DMS53 (cell line): Measurements from ENCODE around the gene TNS1.
A peak's percentile ranks its signal among the peaks of the same experiment; 100 is the strongest.

Source experiments
- DNase-seq: peaks from one replicate; lab custom pipeline; 2025; lab: John Stamatoyannopoulos, UW

The TNS1 gene

GRCh38 chr2:217848351-217848957 lies 154.3 kb downstream of the TNS1 start:
- no peak for DNase-seq

DNA sequence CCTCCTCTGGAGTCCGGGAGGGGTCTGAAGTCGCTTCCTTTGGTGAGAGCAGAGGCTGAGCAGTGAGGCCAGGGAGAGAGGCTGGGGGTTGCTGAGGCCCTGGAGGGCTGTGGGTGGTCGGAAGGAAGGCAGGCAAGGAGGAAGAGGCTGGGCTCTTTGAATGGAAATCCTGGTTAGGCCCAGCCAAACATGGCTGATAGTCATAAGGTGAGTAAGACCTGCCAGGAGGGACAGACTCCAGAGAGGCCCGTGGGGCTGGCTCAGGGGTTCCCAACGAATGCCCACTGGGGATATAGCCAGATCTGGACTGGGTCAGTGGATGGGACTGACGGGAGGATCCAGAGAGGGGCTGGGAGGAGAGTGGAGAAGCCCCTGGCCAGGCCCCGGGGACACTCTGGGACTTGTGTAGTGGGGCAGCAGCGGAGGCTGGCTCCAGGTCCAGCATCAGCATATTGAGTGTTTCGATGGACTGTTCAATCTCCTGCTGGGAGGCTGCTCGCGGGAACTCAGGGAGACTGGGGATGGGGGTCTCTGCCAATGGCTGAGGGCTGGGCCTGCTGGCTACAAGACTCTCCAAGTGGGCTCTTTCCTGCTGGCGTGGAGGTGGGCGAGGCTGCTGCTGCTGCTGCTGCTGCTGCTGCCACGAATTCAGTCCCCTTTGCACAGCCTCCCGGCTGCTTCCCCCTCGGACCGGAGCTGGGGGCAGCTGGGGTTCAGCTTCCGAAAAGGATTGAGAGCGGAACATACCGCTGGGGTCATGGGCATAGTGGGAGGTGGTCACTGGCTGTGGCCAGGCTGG lies 155.0 kb downstream of the TNS1 start:
- no peak for DNase-seq

DNA sequence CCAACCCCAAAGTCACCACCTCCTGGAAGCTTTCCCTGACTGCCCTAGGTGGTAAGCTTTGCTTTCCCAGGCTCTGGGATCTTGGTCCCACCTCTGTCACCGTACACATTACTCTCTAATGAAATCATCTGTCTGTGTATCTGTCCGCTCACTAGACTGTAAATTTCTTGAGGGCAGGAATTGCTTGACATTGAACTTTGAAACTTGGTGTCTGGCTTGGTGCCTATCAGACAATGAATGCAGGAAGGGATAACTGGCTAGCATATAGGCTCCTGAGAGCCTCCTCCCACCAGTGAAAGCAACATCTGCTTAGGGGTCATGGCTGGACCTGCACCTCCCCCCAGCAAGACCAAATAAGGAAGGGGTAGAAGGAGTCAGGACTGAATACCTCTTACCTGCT lies 155.7 kb downstream of the TNS1 start:
- DNase-seq = no peak

- DNase-seq = peak; percentile 25
Observed at GRCh38 chr2:217846321-217846743, 156.5 kb downstream of the TNS1 start.

GRCh38 chr2:217845301-217845700 lies 157.5 kb downstream of the TNS1 start:
- DNase-seq = no peak

DNA sequence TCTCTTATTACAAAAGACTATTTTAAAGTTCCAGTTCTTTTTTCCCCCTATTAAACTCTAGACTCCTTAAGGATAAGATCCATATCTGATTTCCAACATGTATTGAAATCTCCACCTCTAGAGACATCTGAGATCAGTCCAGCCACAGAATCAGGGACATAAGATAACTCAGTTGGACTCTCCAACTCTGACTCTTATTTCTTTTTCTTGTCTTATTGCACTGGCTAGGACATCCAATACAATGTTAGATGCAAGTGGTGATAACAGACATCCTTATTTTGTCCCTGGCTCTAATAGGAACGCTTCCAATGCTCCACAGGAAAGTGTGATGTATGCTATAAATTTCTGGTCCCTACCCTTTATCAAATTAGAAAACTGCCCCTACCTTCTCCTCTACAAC lies 158.1 kb downstream of the TNS1 start:
- no peak for DNase-seq

DNA sequence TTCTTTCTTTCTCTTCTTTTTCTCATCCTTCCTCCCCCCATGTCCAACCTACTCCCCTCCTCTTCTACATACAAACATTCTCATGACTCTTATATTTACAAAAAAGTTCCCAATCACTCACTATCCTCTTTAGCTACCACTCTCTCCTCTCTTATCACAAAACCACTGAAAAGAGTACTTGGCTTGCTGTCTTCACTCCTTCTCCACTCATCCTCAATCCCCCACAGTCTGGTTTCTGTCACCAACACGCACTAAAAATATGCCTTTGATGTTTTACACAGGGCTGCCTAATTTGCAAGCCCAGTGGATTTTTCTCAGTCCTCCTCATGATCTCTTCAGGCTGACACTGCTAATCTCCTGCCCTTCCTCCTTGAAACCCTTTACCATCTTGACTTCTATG lies 159.5 kb downstream of the TNS1 start:
- DNase-seq = no peak

DNA sequence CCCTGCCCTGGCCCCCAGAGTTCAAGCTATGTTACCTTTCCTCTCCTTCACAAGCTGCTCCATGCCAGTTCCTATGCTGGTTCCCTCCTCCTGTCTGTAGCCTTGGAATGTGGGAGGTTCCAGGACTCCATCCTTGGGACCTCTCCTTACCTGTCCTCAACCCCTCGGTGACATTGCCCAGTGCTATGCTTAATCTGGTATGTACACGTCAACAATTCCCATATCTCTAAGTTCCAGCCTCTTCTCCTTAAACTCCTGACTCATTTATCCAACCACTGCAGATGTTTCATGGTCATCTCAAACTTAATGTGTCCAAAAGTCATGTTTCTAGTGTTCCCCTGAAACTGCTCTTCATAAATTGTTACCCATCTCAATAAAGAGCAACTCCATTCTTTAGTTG lies 160.8 kb downstream of the TNS1 start:
- no peak for DNase-seq

- DNase-seq = no peak
Observed at GRCh38 chr2:217840522-217840921, 162.3 kb downstream of the TNS1 start.

DNA sequence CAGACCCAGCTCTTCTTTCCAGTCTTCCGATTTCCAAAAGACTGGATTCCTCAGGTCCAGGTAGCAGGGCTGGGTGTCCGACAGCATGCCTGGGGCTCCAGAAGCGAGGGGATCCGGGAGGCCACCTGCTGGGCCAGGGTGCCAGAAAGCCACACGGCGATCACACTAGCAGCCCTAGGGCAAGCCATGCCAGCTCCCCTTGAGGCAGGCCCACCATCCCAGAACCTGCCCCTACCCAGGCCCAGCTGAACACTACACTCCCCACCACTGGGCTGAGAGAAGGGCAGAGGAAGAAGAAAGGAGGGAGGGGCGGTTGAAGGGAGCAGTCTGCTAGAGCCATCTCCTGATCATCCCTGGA lies 163.1 kb downstream of the TNS1 start:
- no peak for DNase-seq

- DNase-seq = no peak
Observed at GRCh38 chr2:217839073-217839749, 163.6 kb downstream of the TNS1 start.

GRCh38 chr2:217838409-217838831 lies 164.4 kb downstream of the TNS1 start:
- DNase-seq = no peak

- no peak for DNase-seq
Observed at GRCh38 chr2:217837530-217837929, 165.3 kb downstream of the TNS1 start.

DNA sequence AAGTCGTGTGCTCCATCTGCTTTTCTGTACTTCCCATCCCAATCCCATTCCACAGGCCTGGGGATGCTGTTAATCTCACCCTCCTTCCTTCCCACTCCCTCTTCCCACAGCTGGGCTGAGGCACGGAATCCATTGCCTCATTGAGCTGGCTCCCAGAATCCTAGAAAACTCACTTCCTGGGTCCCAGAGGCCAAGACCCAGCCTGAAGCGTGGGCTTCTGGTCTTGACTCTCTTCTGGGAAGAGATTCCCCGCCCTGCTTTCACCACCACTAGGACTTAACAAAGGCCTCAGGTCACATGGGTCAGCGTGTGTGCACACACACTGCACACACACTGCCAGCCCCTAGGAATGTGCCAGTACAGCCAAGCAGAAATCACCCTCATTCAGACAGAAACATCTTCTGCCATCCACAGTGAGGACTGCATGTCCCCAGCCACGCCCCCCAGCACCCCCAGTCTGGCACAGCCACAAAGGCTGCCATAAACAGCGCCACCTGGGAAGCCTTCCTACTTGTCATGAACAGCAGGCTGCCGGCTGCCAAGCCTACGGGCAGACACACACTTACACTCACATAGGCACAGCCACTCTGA lies 165.8 kb downstream of the TNS1 start:
- no peak for DNase-seq

- no peak for DNase-seq
Observed at GRCh38 chr2:217835931-217836891, 166.6 kb downstream of the TNS1 start.

DNA sequence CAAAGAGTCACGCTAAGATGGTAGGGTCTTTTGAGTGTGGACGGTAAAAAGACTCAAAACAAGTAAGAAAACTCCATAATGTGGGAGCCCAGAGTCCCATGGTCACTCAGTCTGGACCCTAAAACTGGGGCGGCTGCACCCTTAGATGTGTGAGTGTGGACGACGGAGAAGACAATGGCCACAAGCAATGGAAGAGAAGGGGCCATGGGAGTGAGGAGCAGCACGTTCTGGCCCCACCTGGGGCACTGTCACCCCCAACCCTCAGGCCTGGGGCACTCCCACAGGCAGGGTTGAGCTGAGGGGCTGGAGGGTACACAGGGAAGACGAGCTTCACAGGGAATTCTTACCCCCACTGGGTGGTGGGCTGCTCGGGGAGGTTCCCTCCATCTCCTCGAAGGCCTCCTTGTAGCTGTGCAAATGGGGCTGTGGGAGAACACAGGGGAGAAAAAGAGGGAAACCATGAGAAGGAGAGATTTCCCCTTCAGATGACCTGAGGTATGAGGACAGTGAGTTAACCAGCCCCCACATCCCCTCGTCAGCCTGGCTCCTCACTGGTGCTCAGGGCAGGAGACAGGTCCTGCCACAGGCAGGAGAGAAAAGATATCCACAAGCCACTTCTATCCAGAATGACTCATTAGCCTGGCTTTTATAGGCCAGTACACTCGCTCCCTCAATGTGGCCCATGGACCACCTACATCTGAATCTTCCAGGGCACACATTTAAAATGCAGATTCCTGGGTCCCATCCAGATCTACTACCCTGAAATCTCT lies 167.9 kb downstream of the TNS1 start:
- no peak for DNase-seq

GRCh38 chr2:217834057-217834620 lies 168.7 kb downstream of the TNS1 start:
- DNase-seq = no peak

GRCh38 chr2:217833439-217833838 lies 169.4 kb downstream of the TNS1 start:
- no peak for DNase-seq

DNA sequence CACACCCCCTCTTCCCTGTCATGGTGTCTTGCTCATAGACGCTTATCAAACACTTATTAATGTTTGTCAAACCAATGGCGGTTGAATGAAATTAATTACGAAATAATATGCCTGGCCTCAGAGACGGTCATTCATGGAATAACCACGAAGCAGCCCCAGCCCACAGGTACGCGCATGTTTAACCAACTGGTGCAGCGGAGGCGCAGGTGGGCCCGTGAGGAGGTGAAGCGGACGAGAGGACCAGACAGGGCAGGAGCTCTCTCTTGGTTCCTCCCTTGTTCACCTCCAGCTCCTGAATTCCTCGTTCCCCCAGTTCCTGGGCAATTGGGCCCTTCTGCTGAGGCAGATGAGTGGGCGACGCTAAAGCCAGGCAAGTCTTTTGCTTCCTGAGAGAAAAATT lies 169.8 kb downstream of the TNS1 start:
- DNase-seq = no peak

GRCh38 chr2:217832115-217832514 lies 170.7 kb downstream of the TNS1 start:
- no peak for DNase-seq

- no peak for DNase-seq
Observed at GRCh38 chr2:217831306-217831705, 171.5 kb downstream of the TNS1 start.
